Stimulated activated CD4-positive, alpha-beta T cell treated with anti-CD3 and anti-CD28 coated beads, Interleukin-4, amount 100 ng/mL, for 24 hours (primary cell): Measurements from ENCODE around the gene LAMA2.

Experiments used
- DNase-seq: peaks from one replicate; pipeline ENCODE4 v3.0.0-alpha.2; 2020

Gene LAMA2

DNA sequence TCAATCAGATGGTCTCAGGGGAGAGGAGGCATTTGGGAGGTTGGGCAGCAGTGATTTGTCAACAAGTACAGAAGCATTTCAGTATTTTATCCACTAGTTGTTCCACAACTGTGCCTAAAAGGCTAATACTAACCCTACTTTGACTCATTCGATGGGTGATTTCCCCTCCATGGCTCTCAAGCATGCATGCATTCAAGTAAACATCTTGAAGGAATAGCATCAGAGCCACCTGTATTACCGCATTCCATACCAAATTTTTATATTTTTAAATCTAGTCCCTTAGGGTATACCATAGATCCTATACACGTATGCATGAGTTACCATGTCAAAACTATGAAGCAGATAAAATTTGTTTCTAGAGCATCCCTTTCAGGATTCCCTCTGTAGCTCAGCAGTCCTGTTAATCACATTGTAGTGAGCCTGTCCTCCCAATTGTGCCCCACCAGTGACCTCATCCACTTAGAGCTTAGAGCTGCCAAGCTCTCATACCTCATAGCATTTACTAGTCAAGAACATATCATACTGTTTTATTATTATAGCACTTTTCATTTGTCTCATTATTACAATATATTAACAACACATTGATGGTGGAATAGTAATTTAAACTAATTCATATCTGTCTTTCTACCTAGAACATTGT is 213.8 kb downstream of the LAMA2 start:
- no peak for DNase-seq

GRCh38 chr6:129098061-129098553 is 215.2 kb downstream of the LAMA2 start:
- DNase-seq, result no peak

GRCh38 chr6:129099696-129100095 is 216.8 kb downstream of the LAMA2 start:
- DNase-seq, result no peak

GRCh38 chr6:129100164-129100563 is 217.2 kb downstream of the LAMA2 start:
- no peak for DNase-seq

DNA sequence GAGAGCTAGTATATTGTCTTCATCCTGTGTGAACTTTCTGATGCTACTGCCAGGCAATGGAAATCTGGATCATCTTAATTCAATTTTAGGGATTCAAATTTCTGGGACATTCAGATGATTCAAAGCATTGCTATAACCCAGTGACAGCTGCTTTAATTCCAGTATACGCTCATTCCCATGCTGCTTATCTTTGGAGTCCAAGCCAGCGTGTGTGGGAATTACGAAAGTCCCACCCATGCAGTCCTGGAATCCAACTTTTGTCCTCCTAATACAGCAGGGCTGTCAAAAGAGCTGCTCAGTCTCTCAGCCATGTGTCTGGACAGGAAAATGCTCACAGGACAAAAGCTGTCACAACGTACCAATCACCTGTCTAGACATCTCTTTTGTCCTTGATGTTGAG is 219.8 kb downstream of the LAMA2 start:
- DNase-seq, result no peak

DNA sequence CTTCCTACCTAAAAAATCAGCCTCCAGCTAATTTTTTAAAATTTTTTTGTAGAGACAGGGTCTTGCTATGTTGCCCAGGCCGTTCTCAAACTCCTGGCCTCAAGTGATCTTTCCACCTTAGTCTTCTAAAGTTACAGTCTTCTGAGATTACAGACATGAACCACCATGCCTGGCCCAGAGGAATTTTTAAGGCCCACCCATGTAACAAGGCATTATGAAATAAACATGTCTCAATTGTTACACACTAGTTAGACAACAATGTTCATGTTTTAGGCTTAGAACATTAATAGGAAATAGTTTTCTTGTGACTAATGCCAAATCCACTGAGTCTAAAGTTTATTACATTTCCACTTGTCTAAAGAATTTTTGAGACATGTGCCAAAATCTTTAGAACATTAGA is 221.2 kb downstream of the LAMA2 start:
- DNase-seq, result no peak

- DNase-seq, result no peak
Observed at GRCh38 chr6:129104560-129104959, 221.6 kb downstream of the LAMA2 start.

- no peak for DNase-seq
Observed at GRCh38 chr6:129105035-129105434, 222.1 kb downstream of the LAMA2 start.

GRCh38 chr6:129105793-129106192 is 222.9 kb downstream of the LAMA2 start:
- no peak for DNase-seq

- DNase-seq, result no peak
Observed at GRCh38 chr6:129108337-129108736, 225.4 kb downstream of the LAMA2 start.

GRCh38 chr6:129110690-129111343 is 227.9 kb downstream of the LAMA2 start:
- DNase-seq, result no peak

DNA sequence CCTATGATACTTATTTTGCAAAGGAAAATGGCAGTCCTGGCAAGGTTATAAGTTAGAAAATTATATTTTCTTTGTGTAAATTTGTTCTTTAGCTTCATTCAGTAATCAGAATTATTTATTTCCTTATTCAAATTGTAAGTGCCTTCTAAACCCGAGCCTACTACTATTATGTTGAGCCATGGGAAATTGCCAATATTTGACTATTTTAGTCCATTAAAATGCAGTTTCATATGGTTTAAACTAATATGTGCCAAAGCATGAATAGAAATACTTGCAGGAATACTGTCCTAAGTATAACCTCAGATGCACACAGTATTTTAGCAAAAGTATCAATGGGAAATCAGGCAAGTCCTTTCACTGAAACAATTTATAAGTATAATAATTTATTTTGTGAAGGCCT is 228.4 kb downstream of the LAMA2 start:
- no peak for DNase-seq

DNA sequence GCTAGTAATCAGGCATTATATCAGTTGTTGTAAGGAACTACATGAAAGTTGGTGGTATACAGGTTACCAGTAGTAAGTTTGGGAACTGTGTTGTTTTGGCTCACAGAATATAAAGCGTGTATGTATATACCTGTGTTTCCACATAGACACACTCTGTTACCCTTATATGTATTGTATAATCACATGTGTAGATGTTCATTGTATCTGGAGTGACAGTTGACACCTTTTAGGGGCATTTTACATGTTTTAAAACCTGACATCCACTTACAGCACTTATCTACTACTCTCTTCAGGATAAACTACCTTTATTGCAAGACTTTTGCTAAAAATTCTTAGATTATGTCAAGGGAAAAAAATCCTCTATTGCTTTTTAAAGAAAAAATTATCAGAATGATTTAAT is 228.9 kb downstream of the LAMA2 start:
- no peak for DNase-seq

DNA sequence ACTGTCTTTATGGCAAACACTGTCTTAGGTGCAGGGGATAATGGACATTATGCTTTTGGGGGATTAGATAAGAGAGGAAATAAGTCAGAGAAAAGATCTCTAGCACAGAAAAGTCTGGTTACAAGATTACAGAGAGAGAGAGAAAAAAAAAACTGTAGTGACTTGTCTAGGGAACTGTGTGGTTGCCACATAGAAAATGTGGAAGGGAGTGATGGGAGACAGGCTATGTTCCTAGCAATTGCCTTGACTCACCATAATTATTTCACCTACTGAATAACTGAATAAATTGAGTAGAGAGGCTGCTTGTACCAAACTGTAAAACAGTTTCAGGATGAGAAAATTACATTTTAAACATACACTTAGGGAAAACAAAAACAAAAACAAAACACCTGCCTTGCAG is 229.7 kb downstream of the LAMA2 start:
- DNase-seq, result no peak

- DNase-seq, result no peak
Observed at GRCh38 chr6:129113637-129114036, 230.7 kb downstream of the LAMA2 start.

DNA sequence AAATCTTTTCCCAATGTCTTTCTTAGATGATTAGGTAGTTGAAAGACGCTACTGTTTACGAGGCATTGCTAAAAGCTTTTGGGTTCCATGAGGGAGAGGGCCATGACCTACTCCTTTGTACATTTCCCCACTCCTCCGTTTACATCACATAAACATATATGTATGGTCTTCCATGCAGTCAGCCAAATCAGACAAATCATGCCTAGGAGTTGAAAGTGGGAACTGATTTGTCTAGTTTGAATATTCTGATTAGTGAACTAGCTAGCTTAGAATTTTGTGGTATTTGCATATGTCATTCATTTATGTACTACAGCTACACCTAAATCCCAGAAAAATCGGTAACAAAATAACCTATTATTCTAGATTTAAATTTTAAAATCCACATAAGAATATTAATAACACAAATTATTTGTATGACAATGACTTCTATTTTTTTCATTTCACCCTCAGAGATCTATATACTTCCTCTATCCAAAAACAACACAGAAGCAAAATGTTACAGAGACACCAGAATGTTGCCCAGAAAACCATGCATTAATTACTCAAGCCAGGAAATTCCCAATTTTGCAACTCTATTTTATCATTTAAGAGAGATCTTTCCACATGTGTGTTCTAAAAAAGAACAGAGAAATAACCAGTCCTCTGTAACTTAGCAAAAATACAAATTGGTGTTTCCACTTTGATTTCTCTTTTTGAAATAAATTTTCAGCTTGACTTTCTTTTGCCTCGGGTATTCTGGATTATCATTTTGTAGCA is 231.9 kb downstream of the LAMA2 start:
- no peak for DNase-seq

GRCh38 chr6:129115471-129115870 is 232.5 kb downstream of the LAMA2 start:
- DNase-seq, result no peak

GRCh38 chr6:129117355-129117754 is 234.4 kb downstream of the LAMA2 start:
- DNase-seq, result no peak

DNA sequence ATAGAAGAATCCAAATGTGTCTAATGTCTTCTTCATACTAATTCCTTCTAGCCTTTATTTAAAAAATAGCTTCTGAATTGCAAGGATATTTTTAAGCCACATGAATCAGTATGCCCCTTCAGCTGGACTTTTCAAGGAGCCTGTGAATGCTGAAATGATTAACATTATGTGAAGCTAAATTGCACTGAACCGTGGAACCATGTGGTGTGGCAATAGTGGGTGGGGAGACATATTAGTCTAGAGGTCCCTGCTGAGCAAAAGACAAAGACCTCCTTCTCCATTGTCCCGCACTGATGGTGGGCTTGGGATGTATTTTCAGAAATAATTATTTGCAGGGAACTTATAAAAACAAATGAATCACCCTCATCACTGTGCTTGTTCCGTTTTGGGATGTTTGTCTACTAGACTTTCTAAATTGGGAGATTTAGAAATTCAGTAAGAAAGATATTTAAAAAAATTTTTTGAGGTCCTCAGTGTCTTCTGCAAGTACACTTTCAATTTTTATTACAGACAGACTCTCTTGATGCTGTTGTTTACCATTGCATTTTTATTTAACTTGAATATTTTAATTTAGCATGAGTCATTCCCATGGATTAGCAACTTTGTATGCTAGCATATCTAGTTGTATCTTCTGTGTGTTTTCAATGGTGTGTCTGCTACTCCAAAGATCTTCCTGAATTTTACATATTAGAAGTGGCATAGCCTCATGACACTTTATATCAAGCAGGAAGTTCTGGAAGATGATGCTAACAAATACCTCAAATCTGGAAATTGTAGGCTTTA is 238.1 kb downstream of the LAMA2 start:
- no peak for DNase-seq

- no peak for DNase-seq
Observed at GRCh38 chr6:129124347-129124746, 241.4 kb downstream of the LAMA2 start.

DNA sequence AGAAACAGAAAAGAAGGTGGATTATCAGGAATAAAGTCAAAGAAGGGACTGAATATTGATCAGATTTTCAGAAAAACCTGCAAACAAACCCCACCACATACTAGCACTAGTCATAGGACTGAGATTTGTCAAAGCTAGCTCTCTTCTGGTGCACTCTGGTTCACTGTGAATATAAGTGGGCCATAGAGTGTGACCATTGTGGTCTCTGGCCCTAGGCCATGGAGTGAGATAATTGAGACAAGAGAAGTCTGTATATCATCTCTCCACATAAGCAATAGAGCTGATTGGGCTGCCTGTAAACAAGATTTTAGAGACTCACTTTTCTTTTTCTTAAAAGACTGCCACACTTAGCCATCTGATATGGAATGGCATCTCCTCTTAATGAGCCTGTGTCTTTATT is 247.2 kb downstream of the LAMA2 start:
- no peak for DNase-seq

GRCh38 chr6:129130959-129131681 is 248.2 kb downstream of the LAMA2 start:
- no peak for DNase-seq

GRCh38 chr6:129133770-129134192 is 250.8 kb downstream of the LAMA2 start:
- no peak for DNase-seq
